GM10266 (cell line): ENCODE measurements around the gene ST8SIA4.

Experiments
- DNase-seq: peaks from one replicate; pipeline ENCODE4 v3.0.0; 2012; ENCODE audit errors: extremely low spot score
- TF ChIP-seq, protein P1 (sequence below): IDR thresholded peaks from 2 replicates; pipeline ENCODE4 v1.5.1; 2012; ENCODE audit warnings: mild to moderate bottlenecking, low read depth; ENCODE audit not compliant: control insufficient read depth, insufficient read depth; ENCODE audit errors: missing control alignments

ST8SIA4 gene

DNA sequence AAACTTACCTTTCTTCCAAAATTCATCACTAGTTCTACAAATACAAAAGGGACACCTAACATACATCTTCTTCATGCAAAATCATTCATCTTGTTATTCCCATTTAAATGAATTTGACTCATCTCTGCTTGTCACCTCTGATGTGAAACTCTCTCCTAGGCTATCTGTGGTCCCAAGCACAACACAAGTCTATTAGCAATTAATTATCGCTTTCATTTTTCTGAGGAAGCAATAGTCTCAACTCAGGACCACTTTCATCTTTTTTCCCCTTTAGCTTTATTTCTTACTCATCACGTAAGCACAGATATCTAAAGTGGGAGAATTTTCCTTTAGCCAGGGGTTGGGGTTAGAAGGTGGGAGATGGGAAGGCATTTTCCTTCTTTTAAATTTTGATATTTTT is 131.9 kb downstream of the ST8SIA4 start:
- TF ChIP-seq, protein P1, sequence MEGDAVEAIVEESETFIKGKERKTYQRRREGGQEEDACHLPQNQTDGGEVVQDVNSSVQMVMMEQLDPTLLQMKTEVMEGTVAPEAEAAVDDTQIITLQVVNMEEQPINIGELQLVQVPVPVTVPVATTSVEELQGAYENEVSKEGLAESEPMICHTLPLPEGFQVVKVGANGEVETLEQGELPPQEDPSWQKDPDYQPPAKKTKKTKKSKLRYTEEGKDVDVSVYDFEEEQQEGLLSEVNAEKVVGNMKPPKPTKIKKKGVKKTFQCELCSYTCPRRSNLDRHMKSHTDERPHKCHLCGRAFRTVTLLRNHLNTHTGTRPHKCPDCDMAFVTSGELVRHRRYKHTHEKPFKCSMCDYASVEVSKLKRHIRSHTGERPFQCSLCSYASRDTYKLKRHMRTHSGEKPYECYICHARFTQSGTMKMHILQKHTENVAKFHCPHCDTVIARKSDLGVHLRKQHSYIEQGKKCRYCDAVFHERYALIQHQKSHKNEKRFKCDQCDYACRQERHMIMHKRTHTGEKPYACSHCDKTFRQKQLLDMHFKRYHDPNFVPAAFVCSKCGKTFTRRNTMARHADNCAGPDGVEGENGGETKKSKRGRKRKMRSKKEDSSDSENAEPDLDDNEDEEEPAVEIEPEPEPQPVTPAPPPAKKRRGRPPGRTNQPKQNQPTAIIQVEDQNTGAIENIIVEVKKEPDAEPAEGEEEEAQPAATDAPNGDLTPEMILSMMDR = no peak

DNA sequence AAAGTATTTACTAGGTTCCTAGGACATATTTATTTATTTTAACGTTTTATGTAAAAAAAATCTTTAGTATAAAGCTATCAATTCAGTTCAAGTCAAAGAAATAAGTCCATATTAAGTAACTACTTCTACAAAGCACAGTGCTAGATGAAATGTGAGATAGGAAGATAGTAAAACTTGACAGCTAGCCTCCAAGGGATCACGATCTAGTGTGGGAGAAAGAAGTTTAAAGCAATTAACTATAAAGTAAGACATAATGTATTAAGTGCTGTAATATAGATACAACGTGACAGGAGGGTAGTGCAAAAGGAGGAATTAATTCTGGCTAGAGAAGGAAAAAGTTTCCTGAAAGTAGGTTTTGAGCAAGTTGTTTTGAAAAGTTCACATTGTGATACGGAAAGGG is 134.9 kb downstream of the ST8SIA4 start:
- TF ChIP-seq, protein P1 = no peak
- no peak for DNase-seq

More for the DNA sequence above, 131.9 kb downstream of the ST8SIA4 start:
- DNase-seq = no peak

DNA sequence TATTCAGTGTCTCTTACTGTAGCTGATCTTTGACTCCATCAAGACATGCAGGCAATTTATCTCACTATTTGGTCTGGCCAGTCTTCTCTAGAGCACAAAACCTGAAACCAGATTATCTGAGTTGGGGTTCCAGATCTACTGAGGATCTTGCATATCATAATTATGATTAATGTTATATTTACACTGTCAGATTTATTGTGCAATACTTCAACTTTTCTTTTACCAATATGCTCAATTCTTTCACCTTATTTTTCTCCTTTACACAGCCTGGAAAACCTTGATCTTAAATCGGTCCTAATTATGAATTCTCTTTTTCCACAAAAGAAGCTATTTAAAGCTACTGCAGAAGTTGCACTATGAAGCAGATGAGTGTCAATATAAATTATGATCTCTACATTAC is 140.1 kb downstream of the ST8SIA4 start:
- no peak for DNase-seq
- TF ChIP-seq, protein P1 = no peak

DNA sequence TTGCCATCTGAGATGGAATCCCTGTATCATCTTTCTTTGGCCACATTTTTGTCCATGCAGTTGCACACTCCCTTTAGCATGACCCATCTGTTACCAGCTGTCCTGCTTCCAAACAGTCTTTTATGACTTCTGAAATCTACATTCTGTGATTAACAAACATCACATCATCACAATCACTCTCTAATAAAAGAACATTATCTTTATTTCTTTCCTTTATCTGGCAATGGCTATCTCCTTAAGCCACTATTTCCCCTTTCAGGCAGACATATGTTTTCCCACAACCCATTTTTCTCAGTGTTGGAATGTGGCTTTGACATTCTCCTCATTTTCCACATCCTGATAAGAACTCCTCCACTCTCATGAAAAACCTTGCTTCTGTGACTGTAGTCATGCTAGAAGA is 141.0 kb downstream of the ST8SIA4 start:
- DNase-seq = no peak
- TF ChIP-seq, protein P1 = no peak

DNA sequence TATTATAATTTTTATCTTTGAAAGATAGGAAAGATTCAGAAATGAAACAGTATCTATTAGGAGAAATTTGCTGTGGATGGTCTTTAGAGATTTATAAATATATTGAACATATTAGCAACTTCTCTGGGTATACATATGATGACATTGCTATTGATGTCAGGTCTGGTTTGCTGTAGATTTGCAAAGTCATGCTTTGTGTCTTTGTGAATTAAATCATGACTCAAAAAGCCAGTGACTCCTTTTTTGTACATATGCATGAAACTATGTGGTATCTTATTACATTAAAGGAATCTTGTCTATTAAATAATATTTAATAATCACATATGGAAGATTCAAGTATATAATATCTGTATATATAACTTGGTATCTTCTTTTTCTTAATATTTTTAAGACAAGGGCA is 141.9 kb downstream of the ST8SIA4 start:
- no peak for DNase-seq
- TF ChIP-seq, protein P1 = no peak

DNA sequence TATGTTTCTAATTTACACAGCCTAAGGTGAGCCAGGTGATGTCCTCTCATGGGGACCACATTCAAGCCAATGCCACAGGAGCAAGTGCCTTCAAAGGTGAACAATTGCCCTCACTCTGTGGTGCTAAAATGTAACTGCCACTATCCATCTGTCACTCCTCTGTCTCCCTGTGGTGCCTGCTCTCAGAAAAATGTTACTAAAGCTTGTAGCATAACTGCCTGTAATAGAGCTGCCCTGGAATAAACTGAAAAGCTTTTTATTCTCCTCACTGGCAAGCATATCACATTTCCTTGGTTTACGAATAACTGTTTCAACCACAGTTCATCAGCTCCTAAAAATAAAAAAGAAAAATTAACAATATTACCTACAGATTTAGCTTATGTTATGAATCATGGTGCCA is 142.4 kb downstream of the ST8SIA4 start:
- DNase-seq = no peak
- TF ChIP-seq, protein P1 = no peak

DNA sequence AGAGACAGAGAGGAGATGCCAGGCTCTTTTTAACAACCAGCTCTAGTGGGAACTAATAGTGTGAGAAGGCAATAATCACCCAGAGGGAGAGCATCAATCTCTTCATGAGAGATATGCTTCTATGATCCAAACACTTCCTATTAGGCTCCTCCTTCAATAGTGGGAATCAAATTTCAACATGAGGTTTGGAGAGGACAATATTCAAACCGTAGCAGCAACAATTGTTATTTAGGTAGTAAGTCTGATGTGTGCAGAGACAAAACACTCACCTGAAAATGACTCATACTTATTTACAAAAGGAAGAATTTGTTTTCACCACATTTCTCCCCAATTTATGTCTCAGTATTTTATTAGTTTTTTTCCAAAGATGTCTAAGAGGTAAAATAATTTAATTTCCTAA is 144.3 kb downstream of the ST8SIA4 start:
- TF ChIP-seq, protein P1 = no peak
- no peak for DNase-seq
